Activated naive CD8-positive, alpha-beta T cell treated with anti-CD3 and anti-CD28 coated beads, Interleukin-2, amount 10 ng/mL, durations not matched to agents 7 days and 5 days (primary cell): Measurements from ENCODE around the gene RAB4A. TPM values are rescaled to one million over a fixed set of nuclear protein-coding genes. Genes with fewer than 3 reads are reported as not detected.
"Not testable (repeated sequence)": the region's sequence is repeated elsewhere in the genome, so short reads cannot be mapped to it uniquely, and the experiment has no call there.

Experiments
- ATAC-seq: fragments of 150-1000 bp; cut with Tn5 transposase; one replicate; pipeline ENCODE4 v1.10.0; 2021; ENCODE audit warnings: low read depth, moderate library complexity
- POLR2A ChIA-PET: fragments of 350-600 bp; sonication (Branson Sonifier 250); formaldehyde crosslinking; loops from one replicate; lab custom pipeline; 2021; ENCODE audit warnings: antibody characterized with exemption; lab: Charles Lee
- DNase-seq: peaks from one replicate; pipeline ENCODE4 v3.0.0; 2021
- H3K27ac Mint-ChIP-seq: one replicate; pipeline ENCODE4 v1.8.0; 2022; ENCODE audit warnings: mild to moderate bottlenecking, mixed read lengths
- H3K27me3 Mint-ChIP-seq: one replicate; pipeline ENCODE4 v1.8.0; 2022; ENCODE audit warnings: mild to moderate bottlenecking, moderate library complexity, mixed read lengths
- H3K36me3 Mint-ChIP-seq: one replicate; pipeline ENCODE4 v1.8.0; 2021; ENCODE audit warnings: mild to moderate bottlenecking, mixed read lengths
- H3K4me1 Mint-ChIP-seq: one replicate; pipeline ENCODE4 v1.8.0; 2021; ENCODE audit warnings: mixed read lengths
- H3K4me3 Mint-ChIP-seq: one replicate; pipeline ENCODE4 v1.8.0; 2022; ENCODE audit warnings: mild to moderate bottlenecking, moderate library complexity, mixed read lengths
- H3K9me3 Mint-ChIP-seq: one replicate; pipeline ENCODE4 v1.8.0; 2021; ENCODE audit warnings: mixed read lengths
- total RNA-seq, 2 experiments: library from RNA; stranded (reverse); gene quantifications; one replicate each; pipeline ENCODE4 v1.2.3, GENCODE V29; 2021

The RAB4A gene
- total RNA-seq, 2 experiments from 2014 or later: 38.1 to 44.6 TPM

GRCh38 chr1:229327765-229328164 is 56.9 kb downstream of the RAB4A start:
- DNase-seq, POLR2A ChIA-PET, H3K27ac Mint-ChIP-seq, H3K4me3 Mint-ChIP-seq, ATAC-seq, H3K27me3 Mint-ChIP-seq, H3K9me3 Mint-ChIP-seq: not testable (repeated sequence)
- peaks cover 36% of the 10 kb centered on the region for H3K36me3 Mint-ChIP-seq
- peaks cover 14% of the 10 kb centered on the region for H3K4me1 Mint-ChIP-seq

- peaks cover 34% of the 10 kb centered on the region for H3K36me3 Mint-ChIP-seq
- DNase-seq (no peak), ATAC-seq (no peak)
- no peak overlapping the region for H3K27ac Mint-ChIP-seq
- no peaks in the 10 kb centered on the region for H3K9me3 Mint-ChIP-seq
- POLR2A ChIA-PET: no interaction called here
- H3K27me3 Mint-ChIP-seq: no peaks in the 10 kb centered on the region
- H3K4me3 Mint-ChIP-seq: no peak overlapping the region
- peaks cover 14% of the 10 kb centered on the region for H3K4me1 Mint-ChIP-seq
These were observed 57.9 kb downstream of the RAB4A start for GRCh38 chr1:229328598-229329362.

- DNase-seq (no peak), ATAC-seq (no peak)
- H3K4me3 Mint-ChIP-seq: no peak overlapping the region
- H3K36me3 Mint-ChIP-seq: peaks cover 31% of the 10 kb centered on the region
- POLR2A ChIA-PET: no interaction called here
- peaks cover 21% of the 10 kb centered on the region for H3K4me1 Mint-ChIP-seq
- no peak overlapping the region for H3K27ac Mint-ChIP-seq
- no peaks in the 10 kb centered on the region for H3K9me3 Mint-ChIP-seq
- H3K27me3 Mint-ChIP-seq: no peaks in the 10 kb centered on the region
These were observed 63.4 kb downstream of the RAB4A start for GRCh38 chr1:229334269-229334668.

- Mint-ChIP-seq H3K27ac (no peak overlapping the region), H3K4me3 (no peak overlapping the region), H3K4me1 (peaks cover 25% of the 10 kb centered on the region), H3K36me3 (peaks cover 34% of the 10 kb centered on the region), H3K9me3 (no peaks in the 10 kb centered on the region), H3K27me3 (no peaks in the 10 kb centered on the region)
- POLR2A ChIA-PET: no interaction called here
- ATAC-seq (no peak), DNase-seq (no peak)
These were observed 63.8 kb downstream of the RAB4A start for GRCh38 chr1:229334716-229335115.

GRCh38 chr1:229336345-229336744 is 65.4 kb downstream of the RAB4A start:
- H3K27me3 Mint-ChIP-seq: no peaks in the 10 kb centered on the region
- POLR2A ChIA-PET: no interaction called here
- ATAC-seq: no peak
- peaks cover 37% of the 10 kb centered on the region for H3K36me3 Mint-ChIP-seq
- H3K27ac Mint-ChIP-seq: no peak overlapping the region
- no peak overlapping the region for H3K4me3 Mint-ChIP-seq
- DNase-seq: no peak
- peaks cover 32% of the 10 kb centered on the region for H3K4me1 Mint-ChIP-seq
- no peaks in the 10 kb centered on the region for H3K9me3 Mint-ChIP-seq

- H3K27me3 Mint-ChIP-seq: no peaks in the 10 kb centered on the region
- ATAC-seq (no peak), DNase-seq (no peak)
- POLR2A ChIA-PET: interaction anchor here (0.7 kb wide), 1 partner anchor 84 kb away, joined by 3 read pairs; no protein-coding TSS in a partner anchor
- peaks cover 38% of the 10 kb centered on the region for H3K4me1 Mint-ChIP-seq
- no peak overlapping the region for H3K27ac Mint-ChIP-seq
- peaks cover 35% of the 10 kb centered on the region for H3K36me3 Mint-ChIP-seq
- H3K4me3 Mint-ChIP-seq: peak overlapping the region; percentile 2
- H3K9me3 Mint-ChIP-seq: no peaks in the 10 kb centered on the region
These were observed 68.2 kb downstream of the RAB4A start for GRCh38 chr1:229339086-229339485.

- Mint-ChIP-seq H3K36me3 (peaks cover 31% of the 10 kb centered on the region), H3K4me1 (peaks cover 38% of the 10 kb centered on the region), H3K4me3 (peak overlapping the region; percentile 2), H3K27ac (no peak overlapping the region), H3K9me3 (no peaks in the 10 kb centered on the region), H3K27me3 (no peaks in the 10 kb centered on the region)
- POLR2A ChIA-PET: interaction anchor here (0.7 kb wide), 1 partner anchor 83 kb away, joined by 3 read pairs; no protein-coding TSS in a partner anchor
- ATAC-seq (no peak), DNase-seq (no peak)
These were observed 68.6 kb downstream of the RAB4A start for GRCh38 chr1:229339520-229339919.

- Mint-ChIP-seq H3K4me1 (peaks cover 38% of the 10 kb centered on the region), H3K27me3 (no peaks in the 10 kb centered on the region), H3K4me3 (peak overlapping the region; percentile 93), H3K27ac (no peak overlapping the region), H3K36me3 (peaks cover 21% of the 10 kb centered on the region), H3K9me3 (no peaks in the 10 kb centered on the region)
- DNase-seq (no peak), ATAC-seq (no peak)
- POLR2A ChIA-PET: no interaction called here
These were observed 69.6 kb downstream of the RAB4A start for GRCh38 chr1:229340496-229340895.

GRCh38 chr1:229341774-229342655 is 71.1 kb downstream of the RAB4A start:
- Mint-ChIP-seq H3K4me3 (peak overlapping the region; percentile 93), H3K4me1 (peaks cover 34% of the 10 kb centered on the region)

GRCh38 chr1:229342656-229343569 is 72.0 kb downstream of the RAB4A start, which contains the start of gene CCSAP:
Gene CCSAP, minus strand, starts transcription at chr1:229343047. Its CDS starts 582 bp downstream, at chr1:229342465.
- DNase-seq: peak; percentile 81
- Mint-ChIP-seq H3K36me3 (peaks cover 17% of the 10 kb centered on the region), H3K4me1 (peaks cover 29% of the 10 kb centered on the region), H3K9me3 (no peaks in the 10 kb centered on the region), H3K27ac (peak within 1 kb of the TSS; percentile 89), H3K4me3 (peak within 1 kb of the TSS; percentile 93), H3K27me3 (peaks cover 10% of the 10 kb centered on the region)
- POLR2A ChIA-PET: interaction anchor here (0.6 to 1.6 kb wide), 3 partner anchors 68 to 214 kb away, joined by 3 to 8 read pairs (median 4); no protein-coding TSS in a partner anchor
- peak; percentile 74 for ATAC-seq

More at GRCh38 chr1:229341774-229342655, 71.1 kb downstream of the RAB4A start:
- POLR2A ChIA-PET: interaction anchor here (0.6 to 1.5 kb wide), 6 partner anchors 57 to 884 kb away, joined by 3 to 4 read pairs (median 4); partner anchors contain the start of gene NUP133
- H3K27me3 Mint-ChIP-seq: peaks cover 8% of the 10 kb centered on the region
- H3K9me3 Mint-ChIP-seq: no peaks in the 10 kb centered on the region
- H3K27ac Mint-ChIP-seq: peak overlapping the region; percentile 86
- ATAC-seq (peak; percentile 75), DNase-seq (peak; percentile 92)
- H3K36me3 Mint-ChIP-seq: peaks cover 18% of the 10 kb centered on the region

GRCh38 chr1:229344139-229344538 is 73.2 kb downstream of the RAB4A start:
- H3K9me3 Mint-ChIP-seq: no peaks in the 10 kb centered on the region
- peaks cover 18% of the 10 kb centered on the region for H3K4me1 Mint-ChIP-seq
- H3K27ac Mint-ChIP-seq: no peak overlapping the region
- H3K4me3 Mint-ChIP-seq: peak overlapping the region; percentile 86
- peaks cover 9% of the 10 kb centered on the region for H3K36me3 Mint-ChIP-seq
- H3K27me3 Mint-ChIP-seq: peaks cover 10% of the 10 kb centered on the region
- POLR2A ChIA-PET: interaction anchor here (1.6 kb wide), 1 partner anchor 66 kb away, joined by 8 read pairs; no protein-coding TSS in a partner anchor
- no peak for DNase-seq
- no peak for ATAC-seq

- Mint-ChIP-seq H3K36me3 (peaks cover 3% of the 10 kb centered on the region), H3K27ac (no peak overlapping the region), H3K4me3 (no peak overlapping the region), H3K4me1 (peaks cover 11% of the 10 kb centered on the region), H3K9me3 (no peaks in the 10 kb centered on the region), H3K27me3 (peaks cover 10% of the 10 kb centered on the region)
- ATAC-seq (no peak), DNase-seq (no peak)
- POLR2A ChIA-PET: no interaction called here
These were observed 74.2 kb downstream of the RAB4A start for GRCh38 chr1:229344937-229345684.
